ENCODE results near the gene TAT. TPM values are rescaled to one million over a fixed set of nuclear protein-coding genes. Genes with fewer than 3 reads are reported as not detected.
"Not testable (repeated sequence)": the region's sequence is repeated elsewhere in the genome, so short reads cannot be mapped to it uniquely, and the experiment has no call there.

Gene TAT
- total RNA-seq, 1 donor from 2014 or later, result 0.13 TPM

GRCh38 chr16:71590071-71590470, 13.2 kb upstream of the TAT start:
- intact Hi-C loops (cut with DNase I); DNase-seq; ATAC-seq (ENCODE audit: poor library complexity): not testable (repeated sequence)

- ATAC-seq (ENCODE audit: poor library complexity); intact Hi-C loops (cut with DNase I); DNase-seq: not testable (repeated sequence)
Measured at GRCh38 chr16:71589334-71589733, 12.4 kb upstream of the TAT start.

GRCh38 chr16:71585318-71585703, 8.4 kb upstream of the TAT start:
- DNase-seq (no peak), ATAC-seq (ENCODE audit: poor library complexity) (no peak)
- intact Hi-C loops (cut with DNase I), result no loop called here

GRCh38 chr16:71584543-71585317, 7.8 kb upstream of the TAT start:
- DNase-seq (no peak), ATAC-seq (ENCODE audit: poor library complexity) (no peak)
- intact Hi-C loops (cut with DNase I), result no loop called here

- ATAC-seq (ENCODE audit: poor library complexity); intact Hi-C loops (cut with DNase I); DNase-seq: not testable (repeated sequence)
Measured at GRCh38 chr16:71582553-71582848, 5.6 kb upstream of the TAT start.

- ATAC-seq (ENCODE audit: poor library complexity) (no peak), DNase-seq (no peak)
- intact Hi-C loops (cut with DNase I), result no loop called here
Measured at GRCh38 chr16:71574702-71575101, 2.2 kb downstream of the TAT start.

GRCh38 chr16:71573387-71574094, 3.4 kb downstream of the TAT start:
- DNase-seq (no peak), ATAC-seq (ENCODE audit: poor library complexity) (no peak)
- intact Hi-C loops (cut with DNase I), result no loop called here

- ATAC-seq (ENCODE audit: poor library complexity), result no peak
- DNase-seq, result no peak
- intact Hi-C loops (cut with DNase I), result no loop called here
Measured at GRCh38 chr16:71572497-71573116, 4.3 kb downstream of the TAT start.

- ATAC-seq (ENCODE audit: poor library complexity), result no peak
- DNase-seq, result no peak
- intact Hi-C loops (cut with DNase I), result no loop called here
Measured at GRCh38 chr16:71570144-71570543, 6.7 kb downstream of the TAT start.

GRCh38 chr16:71569621-71570020, 7.3 kb downstream of the TAT start:
- ATAC-seq (ENCODE audit: poor library complexity), result no peak
- DNase-seq, result no peak
- intact Hi-C loops (cut with DNase I), result no loop called here

- intact Hi-C loops (cut with DNase I), result no loop called here
Measured at GRCh38 chr16:71568551-71568950, 8.3 kb downstream of the TAT start.

GRCh38 chr16:71567931-71568330, 9.0 kb downstream of the TAT start:
- no peak for ATAC-seq (ENCODE audit: poor library complexity)
- intact Hi-C loops (cut with DNase I), result no loop called here

More at GRCh38 chr16:71568551-71568950, 8.3 kb downstream of the TAT start:
- no peak for DNase-seq
- ATAC-seq (ENCODE audit: poor library complexity), result no peak

GRCh38 chr16:71565812-71566700, 10.8 kb downstream of the TAT start:
- intact Hi-C loops (cut with DNase I), result no loop called here
- no peak for DNase-seq
- ATAC-seq (ENCODE audit: poor library complexity), result no peak

More at GRCh38 chr16:71567931-71568330, 9.0 kb downstream of the TAT start:
- DNase-seq, result no peak

- intact Hi-C loops (cut with DNase I), result no loop called here
- ATAC-seq (ENCODE audit: poor library complexity), result no peak
- no peak for DNase-seq
Measured at GRCh38 chr16:71564335-71564967, 12.4 kb downstream of the TAT start.

GRCh38 chr16:71562552-71562951, 14.3 kb downstream of the TAT start:
- ATAC-seq (ENCODE audit: poor library complexity) (no peak), DNase-seq (no peak)
- intact Hi-C loops (cut with DNase I), result no loop called here

- ATAC-seq (ENCODE audit: poor library complexity); intact Hi-C loops (cut with DNase I); DNase-seq: not testable (repeated sequence)
Measured at GRCh38 chr16:71561886-71562285, 15.0 kb downstream of the TAT start.

GRCh38 chr16:71559855-71560254, 17.0 kb downstream of the TAT start:
- intact Hi-C loops (cut with DNase I), result no loop called here
- ATAC-seq (ENCODE audit: poor library complexity), result no peak
- no peak for DNase-seq

- no peak for ATAC-seq (ENCODE audit: poor library complexity)
- intact Hi-C loops (cut with DNase I), result no loop called here
Measured at GRCh38 chr16:71557954-71558582, 18.8 kb downstream of the TAT start.

More at GRCh38 chr16:71557954-71558582, 18.8 kb downstream of the TAT start:
- no peak for DNase-seq
